Keratinocyte (primary cell): ENCODE data around the gene FN3KRP.

ENCODE experiments used
- EZH2 ChIP-seq: IDR thresholded peaks from one replicate; pipeline ENCODE4 v1.6.1; 2012; ENCODE audit warnings: inconsistent platforms, mild to moderate bottlenecking, low read length, moderate library complexity
- TF ChIP-seq, protein P1 (sequence below), 3 experiments: IDR thresholded peaks in 1 of 3; conservative IDR thresholded peaks in 1 of 3; optimal IDR thresholded peaks in 1 of 3; 2 replicates in 2 of 3; 3 replicates in 1 of 3; pipeline versions ENCODE3 to v1.5.1; 2011; ENCODE audit warnings: low read length in 3 of 3, mild to moderate bottlenecking in 3 of 3, moderate library complexity in 2 of 3, control low read depth in 1 of 3, inconsistent platforms in 1 of 3; ENCODE audit not compliant: insufficient read depth in 2 of 3; ENCODE audit errors: extremely low read depth in 1 of 3

DNA sequence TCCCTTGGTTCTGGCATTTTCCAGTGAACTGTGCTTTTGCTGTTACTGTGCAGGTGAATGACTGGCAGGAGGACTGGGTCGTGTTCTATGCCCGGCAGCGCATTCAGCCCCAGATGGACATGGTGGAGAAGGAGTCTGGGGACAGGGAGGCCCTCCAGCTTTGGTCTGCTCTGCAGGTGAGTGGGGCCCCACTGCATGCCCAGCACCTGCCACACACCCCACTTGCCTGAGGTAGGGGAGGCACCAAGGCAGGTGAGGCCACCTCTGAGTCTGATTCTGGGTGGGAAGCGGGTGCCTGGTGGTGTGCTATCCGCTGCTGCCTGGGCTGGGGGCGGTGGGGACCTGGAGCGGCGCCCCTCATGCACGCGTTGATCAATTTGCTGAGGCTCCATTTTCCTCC, 9.9 kb downstream of the FN3KRP start:
- TF ChIP-seq, protein P1, sequence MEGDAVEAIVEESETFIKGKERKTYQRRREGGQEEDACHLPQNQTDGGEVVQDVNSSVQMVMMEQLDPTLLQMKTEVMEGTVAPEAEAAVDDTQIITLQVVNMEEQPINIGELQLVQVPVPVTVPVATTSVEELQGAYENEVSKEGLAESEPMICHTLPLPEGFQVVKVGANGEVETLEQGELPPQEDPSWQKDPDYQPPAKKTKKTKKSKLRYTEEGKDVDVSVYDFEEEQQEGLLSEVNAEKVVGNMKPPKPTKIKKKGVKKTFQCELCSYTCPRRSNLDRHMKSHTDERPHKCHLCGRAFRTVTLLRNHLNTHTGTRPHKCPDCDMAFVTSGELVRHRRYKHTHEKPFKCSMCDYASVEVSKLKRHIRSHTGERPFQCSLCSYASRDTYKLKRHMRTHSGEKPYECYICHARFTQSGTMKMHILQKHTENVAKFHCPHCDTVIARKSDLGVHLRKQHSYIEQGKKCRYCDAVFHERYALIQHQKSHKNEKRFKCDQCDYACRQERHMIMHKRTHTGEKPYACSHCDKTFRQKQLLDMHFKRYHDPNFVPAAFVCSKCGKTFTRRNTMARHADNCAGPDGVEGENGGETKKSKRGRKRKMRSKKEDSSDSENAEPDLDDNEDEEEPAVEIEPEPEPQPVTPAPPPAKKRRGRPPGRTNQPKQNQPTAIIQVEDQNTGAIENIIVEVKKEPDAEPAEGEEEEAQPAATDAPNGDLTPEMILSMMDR (optimal IDR thresholded peaks at IDR 0.05 in 1 of 3, IDR thresholded peaks at IDR 0.05 in 1 of 3, conservative IDR thresholded peaks at IDR 0.05 in 1 of 3; ENCODE audit: extremely low read depth in 1 of 3, insufficient read depth in 2 of 3, low read length in 3 of 3), result no peak
- TF ChIP-seq EZH2, result no peak
